GM18505 (cell line): ENCODE data around the gene DYNLT1.
"Not testable (repeated sequence)": the region's sequence is repeated elsewhere in the genome, so short reads cannot be mapped to it uniquely, and the experiment has no call there.

ENCODE experiments used
- ATAC-seq: cut with Tn5 transposase; IDR thresholded peaks from one replicate; pipeline ENCODE4 v1.9.1; 2021; ENCODE audit not compliant: unreplicated experiment
- POLR2A ChIP-seq: IDR thresholded peaks from 4 replicates; pipeline ENCODE4 v1.6.1; 2011; ENCODE audit warnings: borderline replicate concordance; ENCODE audit not compliant: insufficient read depth, insufficient read length; ENCODE audit errors: extremely low read depth

Gene DYNLT1

GRCh38 chr6:158654498-158654897, 10.0 kb upstream of the DYNLT1 start:
- TF ChIP-seq POLR2A = no peak
- no peak for ATAC-seq

DNA sequence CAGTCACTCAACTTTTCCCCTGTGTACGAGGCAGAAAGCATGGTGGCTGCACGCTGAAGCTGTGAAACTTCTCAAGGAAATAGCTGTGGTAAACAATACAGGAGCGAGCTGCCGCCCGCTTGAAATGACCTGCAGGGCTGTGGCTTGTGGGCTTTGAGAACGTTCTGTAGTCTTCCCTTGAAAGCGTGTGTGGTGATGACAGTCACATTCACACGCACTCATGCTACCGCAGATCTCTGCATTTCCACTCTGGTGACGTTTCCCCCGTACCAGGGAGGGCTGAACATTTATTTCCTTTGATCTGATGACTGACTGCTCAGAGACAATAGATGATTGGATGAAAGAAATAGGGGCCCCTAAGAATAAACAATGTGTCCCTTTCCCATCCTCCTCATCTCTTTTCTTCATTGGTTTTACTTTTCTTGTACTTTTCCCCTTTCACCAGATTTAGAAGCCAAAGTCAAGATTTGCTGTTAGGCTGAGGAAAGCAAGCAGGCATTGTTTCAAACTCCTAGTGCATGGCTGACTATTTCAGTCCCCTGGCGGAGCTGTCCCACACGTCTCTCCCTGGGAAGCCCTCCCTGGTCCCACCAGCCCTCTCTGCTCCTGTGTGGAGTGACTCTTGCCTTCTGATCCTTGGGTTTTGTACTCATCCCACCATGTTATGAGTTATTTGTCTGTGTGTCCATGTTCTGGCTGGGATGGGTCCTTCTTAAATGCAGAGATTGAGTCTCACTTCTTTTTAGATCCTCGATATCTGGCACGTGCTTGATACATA, 9.2 kb upstream of the DYNLT1 start:
- ATAC-seq = peak; percentile 51
- TF ChIP-seq POLR2A = no peak

DNA sequence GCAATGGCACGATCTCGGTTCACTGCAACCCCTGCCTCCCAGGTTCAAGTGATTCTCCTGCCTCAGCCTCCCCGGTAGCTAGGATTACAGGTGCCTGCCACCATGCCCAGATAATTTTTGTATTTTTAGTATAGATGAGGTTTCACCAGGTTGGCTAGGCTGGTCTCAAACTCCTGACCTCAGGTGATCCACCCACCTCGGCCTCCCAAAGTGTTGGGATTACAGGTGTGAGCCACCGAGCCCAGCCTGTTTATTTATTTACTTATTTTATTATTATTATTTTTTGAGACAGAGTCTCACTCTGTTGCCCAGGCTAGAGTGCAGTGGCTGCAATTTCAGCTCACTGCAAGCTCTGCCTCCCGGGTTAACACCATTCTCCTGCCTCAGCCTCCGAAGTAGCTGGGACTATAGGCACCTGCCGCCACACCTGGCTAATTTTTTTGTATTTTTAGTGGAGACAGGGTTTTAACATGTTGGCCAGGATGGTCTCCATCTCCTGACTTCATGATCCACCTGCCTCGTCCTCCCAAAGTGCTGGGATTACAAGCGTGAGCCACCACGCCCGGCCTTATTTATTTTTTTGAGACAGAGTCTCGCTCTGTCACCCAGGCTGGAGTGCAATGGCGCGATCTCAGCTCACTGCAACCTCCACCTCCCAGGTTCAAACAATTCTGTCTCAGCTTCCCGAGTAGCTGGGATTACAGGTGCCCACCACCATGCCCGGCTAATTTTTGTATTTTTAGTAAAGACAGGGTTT, 7.6 kb upstream of the DYNLT1 start:
- not testable (repeated sequence) for ATAC-seq

- TF ChIP-seq POLR2A = peak; percentile 45
- ATAC-seq = peak; percentile 36
Observed at GRCh38 chr6:158649289-158650143, 5.0 kb upstream of the DYNLT1 start, which contains the start of gene SYTL3. SYTL3 (plus strand) TSS chr6:158650054; CDS start chr6:158663269, 13,215 bp downstream.

GRCh38 chr6:158648682-158649131, 4.2 kb upstream of the DYNLT1 start:
- peak; percentile 28 for ATAC-seq
- no peak for TF ChIP-seq POLR2A

DNA sequence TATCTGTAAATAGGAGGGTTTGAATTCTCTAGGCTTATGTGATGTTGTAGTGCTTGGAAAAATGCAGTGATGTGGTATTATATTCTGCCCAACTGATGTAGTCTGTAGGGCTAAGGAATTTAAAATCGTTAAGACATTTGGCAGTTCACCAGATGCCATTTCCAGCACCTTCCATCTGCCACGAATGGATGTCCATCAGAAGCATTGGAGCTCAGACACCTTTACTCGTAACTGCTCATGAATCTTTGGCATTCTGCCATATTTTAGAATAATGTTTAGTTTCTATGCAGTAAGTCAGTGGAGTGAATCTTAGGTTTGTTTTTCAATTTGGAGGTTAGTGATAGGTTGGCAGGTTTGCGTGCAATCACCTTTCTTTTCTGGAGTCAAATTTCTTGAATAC, 3.0 kb upstream of the DYNLT1 start:
- no peak for TF ChIP-seq POLR2A
- no peak for ATAC-seq

DNA sequence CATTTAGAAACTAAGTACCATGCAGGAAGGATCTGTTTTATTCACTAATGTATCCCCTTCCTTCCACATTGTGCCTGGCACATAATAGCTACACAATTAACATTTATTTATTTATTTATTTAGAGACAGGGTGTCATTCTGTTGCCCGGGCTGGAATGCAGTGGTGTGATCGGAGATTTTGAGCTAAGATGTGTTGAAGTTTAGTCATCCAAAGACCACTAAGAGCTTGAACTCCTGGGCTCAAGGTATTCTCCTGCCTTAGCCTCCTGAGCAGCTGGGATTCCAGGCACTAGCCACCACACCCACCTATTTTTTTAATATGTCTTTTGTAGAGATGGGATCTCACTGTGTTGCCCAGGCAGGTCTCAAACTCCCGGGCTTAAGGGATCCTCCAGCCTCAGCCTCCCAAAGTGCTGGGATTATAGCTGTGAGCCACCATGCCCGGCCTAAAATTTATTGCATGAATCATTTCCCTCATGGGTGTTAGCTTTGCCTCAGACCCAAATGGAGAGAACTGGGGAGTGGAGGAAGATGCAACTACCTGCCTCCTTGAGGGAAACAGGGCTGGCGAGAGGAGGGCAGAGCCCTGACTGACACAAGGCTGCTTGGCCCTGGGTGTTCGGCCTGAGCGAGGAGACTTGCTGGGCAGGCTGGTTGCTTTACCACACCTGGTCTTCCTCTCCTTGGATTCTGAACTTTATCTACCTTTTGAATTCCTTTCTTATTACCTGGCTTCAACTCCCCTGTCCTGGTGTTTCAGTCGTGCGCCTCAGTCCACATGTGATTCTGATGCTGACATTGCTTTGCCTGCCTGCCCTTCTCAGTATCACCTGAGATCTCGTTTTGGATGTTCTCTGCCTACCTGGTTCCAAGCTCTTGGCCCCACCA, 1.7 kb upstream of the DYNLT1 start:
- ATAC-seq = no peak
- no peak for TF ChIP-seq POLR2A

- no peak for TF ChIP-seq POLR2A
Observed at GRCh38 chr6:158645064-158646022, 800 bp upstream of the DYNLT1 start.

GRCh38 chr6:158643836-158644230, 710 bp downstream of the DYNLT1 start:
- TF ChIP-seq POLR2A = no peak
- no peak for ATAC-seq

More at GRCh38 chr6:158645064-158646022, 800 bp upstream of the DYNLT1 start:
- no peak for ATAC-seq

GRCh38 chr6:158642097-158642601, 2.4 kb downstream of the DYNLT1 start:
- no peak for ATAC-seq
- TF ChIP-seq POLR2A = no peak

DNA sequence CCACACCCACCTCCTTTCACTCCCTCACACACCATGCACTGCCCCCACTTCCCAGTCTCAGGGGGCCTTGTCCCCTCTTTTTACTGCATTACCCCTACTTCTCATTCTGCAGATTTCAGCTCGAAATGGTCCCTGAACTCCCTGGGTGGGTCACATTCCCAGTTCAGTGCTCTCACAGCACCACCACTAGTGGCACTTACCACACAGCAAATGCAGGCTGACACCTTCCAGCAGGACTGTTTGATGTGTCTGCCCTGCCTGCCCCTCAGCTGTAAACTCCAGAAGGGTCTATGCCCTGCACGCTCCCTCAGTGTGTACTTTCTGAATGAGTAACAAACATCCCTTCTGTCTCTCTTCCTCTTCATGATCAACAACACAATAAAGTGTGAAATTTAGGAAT, 4.0 kb downstream of the DYNLT1 start:
- no peak for TF ChIP-seq POLR2A
- no peak for ATAC-seq
